ENCODE measurements around the gene SART3. TPM values are rescaled to one million over a fixed set of nuclear protein-coding genes. Genes with fewer than 3 reads are reported as not detected.

Gene SART3
- total and polyA plus RNA-seq, 10 donors: 13.1 to 118 (median 64.9) TPM

DNA sequence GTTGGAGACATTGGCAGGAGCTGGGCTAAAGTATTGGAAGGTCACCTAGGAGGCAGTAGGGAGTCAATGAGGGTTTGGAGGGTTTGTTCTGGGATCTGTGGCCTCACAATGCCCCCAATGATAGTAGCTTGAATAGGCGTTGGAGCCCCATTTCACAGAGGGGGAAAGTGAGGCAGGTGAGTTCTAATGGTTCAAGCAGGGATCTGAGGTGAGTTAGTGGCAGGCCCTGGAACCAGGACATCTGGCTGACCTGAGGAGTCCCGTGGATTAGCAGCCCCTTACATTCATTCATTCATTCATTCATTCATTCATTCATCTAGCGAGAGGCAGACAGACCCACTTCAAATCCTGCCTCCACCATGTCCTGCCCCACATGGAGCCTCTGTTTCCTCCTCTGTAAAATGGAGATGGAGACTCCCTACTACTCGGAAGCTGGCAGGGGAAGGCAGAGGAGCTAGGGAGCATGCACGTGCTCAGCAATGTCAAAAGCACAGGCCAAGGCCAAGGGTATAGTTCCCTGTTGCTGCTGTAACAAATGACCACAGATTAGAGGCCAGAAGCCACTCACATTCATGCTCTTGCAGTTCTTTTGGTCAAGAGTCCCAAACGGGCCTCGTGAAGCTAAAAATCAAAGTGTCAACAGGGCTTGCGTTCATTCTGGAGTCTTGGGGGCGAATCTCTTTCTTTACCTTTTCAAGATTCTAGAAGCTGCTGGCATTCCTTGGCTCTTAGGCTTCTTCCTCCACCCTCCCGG lies 39.2 kb upstream of the SART3 start:
- Histone ChIP-seq H3K27ac (no peak overlapping the region), H3K4me1 (peaks cover 0 to 22% (median 3%) of the 10 kb centered on the region in 6 donors), H3K4me3 (no peak overlapping the region), H3K27me3 (replicated peaks in 1 of 7) (no peaks in the 10 kb centered on the region), H3K9me3 (no peaks in the 10 kb centered on the region), H3K36me3 (no peaks in the 10 kb centered on the region)
- DNase-seq: no peak
- TF ChIP-seq POLR2AphosphoS5 (IDR thresholded peaks at IDR 0.05) (no peak), POLR2A (IDR thresholded peaks at IDR 0.05) (no peak)
- TF ChIP-seq, protein P1, sequence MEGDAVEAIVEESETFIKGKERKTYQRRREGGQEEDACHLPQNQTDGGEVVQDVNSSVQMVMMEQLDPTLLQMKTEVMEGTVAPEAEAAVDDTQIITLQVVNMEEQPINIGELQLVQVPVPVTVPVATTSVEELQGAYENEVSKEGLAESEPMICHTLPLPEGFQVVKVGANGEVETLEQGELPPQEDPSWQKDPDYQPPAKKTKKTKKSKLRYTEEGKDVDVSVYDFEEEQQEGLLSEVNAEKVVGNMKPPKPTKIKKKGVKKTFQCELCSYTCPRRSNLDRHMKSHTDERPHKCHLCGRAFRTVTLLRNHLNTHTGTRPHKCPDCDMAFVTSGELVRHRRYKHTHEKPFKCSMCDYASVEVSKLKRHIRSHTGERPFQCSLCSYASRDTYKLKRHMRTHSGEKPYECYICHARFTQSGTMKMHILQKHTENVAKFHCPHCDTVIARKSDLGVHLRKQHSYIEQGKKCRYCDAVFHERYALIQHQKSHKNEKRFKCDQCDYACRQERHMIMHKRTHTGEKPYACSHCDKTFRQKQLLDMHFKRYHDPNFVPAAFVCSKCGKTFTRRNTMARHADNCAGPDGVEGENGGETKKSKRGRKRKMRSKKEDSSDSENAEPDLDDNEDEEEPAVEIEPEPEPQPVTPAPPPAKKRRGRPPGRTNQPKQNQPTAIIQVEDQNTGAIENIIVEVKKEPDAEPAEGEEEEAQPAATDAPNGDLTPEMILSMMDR (IDR thresholded peaks at IDR 0.05 in 8 of 11, conservative IDR thresholded peaks at IDR 0.05 in 3 of 11): no peak
- 84 to 86% (median 84%) methylated on average over 10 of the region's 10 CpGs for WGBS, 5 donors
- intact Hi-C loops (cut with DNase I; ENCODE audit: low total_unique reads): no loop called here

DNA sequence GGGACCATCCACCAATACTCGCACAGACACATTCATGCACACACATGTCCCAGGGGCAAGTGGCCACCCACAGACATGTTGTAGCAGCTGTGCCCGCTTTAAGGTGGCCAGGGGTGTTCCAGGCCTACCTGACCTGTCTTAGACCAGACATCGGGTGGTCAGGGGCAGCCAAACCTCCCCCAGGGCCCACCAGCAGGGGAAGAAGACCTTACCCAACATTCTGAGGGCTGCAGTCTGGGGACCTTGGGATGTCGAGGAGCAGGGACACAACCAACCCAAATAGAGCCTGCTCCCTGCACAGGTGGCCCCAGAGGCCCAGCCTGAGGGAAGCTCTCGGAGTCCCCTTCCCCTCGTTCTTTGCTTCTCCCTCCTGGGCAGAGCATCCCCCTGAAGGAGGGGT lies 38.6 kb upstream of the SART3 start:
- TF ChIP-seq POLR2AphosphoS5 (IDR thresholded peaks at IDR 0.05) (no peak), POLR2A (IDR thresholded peaks at IDR 0.05) (no peak)
- TF ChIP-seq, protein P1 (IDR thresholded peaks at IDR 0.05 in 8 of 11, conservative IDR thresholded peaks at IDR 0.05 in 3 of 11): no peak
- peaks cover 0 to 22% (median 3%) of the 10 kb centered on the region in 6 donors for H3K4me1 ChIP-seq
- WGBS, 5 donors: 62 to 85% (median 79%) methylated on average over 4 to 6 of the region's 6 CpGs
- H3K4me3 ChIP-seq: no peak overlapping the region
- no peak overlapping the region for H3K27ac ChIP-seq
- H3K27me3 ChIP-seq (replicated peaks in 1 of 7): no peaks in the 10 kb centered on the region
- DNase-seq: no peak
- no peaks in the 10 kb centered on the region for H3K9me3 ChIP-seq
- no peaks in the 10 kb centered on the region for H3K36me3 ChIP-seq
- intact Hi-C loops (cut with DNase I; ENCODE audit: low total_unique reads): no loop called here

DNA sequence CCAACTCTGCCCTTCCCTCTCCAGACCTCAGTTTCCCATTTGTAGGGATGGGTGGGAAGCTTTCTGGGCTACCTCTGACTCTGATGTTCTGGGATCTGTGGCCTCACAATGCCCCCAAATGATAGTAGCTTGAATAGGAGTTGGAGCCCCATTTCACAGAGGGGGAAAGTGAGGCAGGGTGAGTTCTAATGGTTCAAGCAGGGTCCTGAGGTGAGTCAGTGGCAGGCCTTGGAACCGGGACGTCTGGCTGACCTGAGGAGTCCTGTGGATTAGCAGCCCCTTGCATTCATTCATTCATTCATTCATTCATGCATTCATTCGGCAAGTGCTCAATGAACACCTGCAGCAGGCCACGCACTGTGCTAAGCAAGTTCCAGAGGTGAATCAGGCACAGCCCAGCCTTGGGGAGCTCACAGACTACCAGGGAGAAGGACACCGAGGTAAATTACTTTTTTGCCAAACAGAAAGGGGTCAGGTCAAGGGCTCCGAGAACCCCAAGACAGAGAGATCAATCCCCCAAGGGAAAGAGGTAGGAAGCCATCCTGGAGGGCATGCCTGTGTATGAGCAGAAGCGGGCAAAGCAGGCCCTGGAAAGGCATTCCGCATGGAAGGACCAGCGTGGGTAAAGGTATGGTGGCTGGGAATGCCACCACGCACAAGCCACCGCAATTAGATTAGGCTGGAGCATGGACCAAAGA lies 37.7 kb upstream of the SART3 start:
- Histone ChIP-seq H3K36me3 (no peaks in the 10 kb centered on the region), H3K4me3 (no peak overlapping the region), H3K9me3 (no peaks in the 10 kb centered on the region), H3K4me1 (peaks cover 0 to 22% (median 3%) of the 10 kb centered on the region in 6 donors), H3K27me3 (replicated peaks in 1 of 7) (no peaks in the 10 kb centered on the region), H3K27ac (peak overlapping the region in 2 of 8 donors; percentile 26 to 40)
- TF ChIP-seq POLR2A (IDR thresholded peaks at IDR 0.05) (no peak), POLR2AphosphoS5 (IDR thresholded peaks at IDR 0.05) (no peak)
- TF ChIP-seq, protein P1 (IDR thresholded peaks at IDR 0.05 in 8 of 11, conservative IDR thresholded peaks at IDR 0.05 in 3 of 11): no peak
- no peak for DNase-seq
- WGBS, 5 donors: 87 to 94% (median 92%) methylated on average over 11 of the region's 11 CpGs
- intact Hi-C loops (cut with DNase I; ENCODE audit: low total_unique reads): no loop called here
